Heart left ventricle (tissue), 16 donors: ENCODE data around the gene LHFPL2. TPM values are rescaled to one million over a fixed set of nuclear protein-coding genes. Genes with fewer than 3 reads are reported as not detected.

Experiments used
- ATAC-seq, 4 donors: fragments of 200-7000 bp; cut with Tn5 transposase; one replicate each; pipeline ENCODE4 v1.9.1; 2020 to 2022; ENCODE audit warnings: moderate library complexity in 4 of 4, mild to moderate bottlenecking in 3 of 4, moderate number of reproducible peaks in 1 of 4
- DNase-seq, 5 donors: peaks; one replicate each; pipeline ENCODE4 v3.0.0-alpha.2; 2020
- H3K27ac ChIP-seq, 12 donors: fragments of 200-600 bp; sonication (generic) in 4 of 12; one replicate each; pipeline versions ENCODE4 v1.5.0 to v1.8.0; 2016 to 2022; ENCODE audit warnings: mild to moderate bottlenecking in 2 of 12
- H3K27me3 ChIP-seq, 9 donors: fragments of 200-600 bp; sonication (generic) in 2 of 9; one replicate each; pipeline versions ENCODE4 v1.5.1 to v1.8.0; 2016 to 2022; ENCODE audit warnings: mild to moderate bottlenecking in 3 of 9
- H3K36me3 ChIP-seq, 9 donors: fragments of 200-600 bp; sonication (generic) in 2 of 9; one replicate each; pipeline versions ENCODE4 v1.5.0 to v1.8.0; 2018 to 2022; ENCODE audit warnings: mild to moderate bottlenecking in 2 of 9
- H3K4me1 ChIP-seq, 12 donors: fragments of 200-600 bp; sonication (generic) in 4 of 12; one replicate each; pipeline versions ENCODE4 v1.5.0 to v1.8.0; 2016 to 2022; ENCODE audit warnings: mild to moderate bottlenecking in 3 of 12
- H3K4me3 ChIP-seq, 12 donors: fragments of 200-600 bp; sonication (generic) in 4 of 12; one replicate each; pipeline versions ENCODE4 v1.5.0 to v1.8.0; 2017 to 2022; ENCODE audit warnings: mild to moderate bottlenecking in 9 of 12, moderate library complexity in 4 of 12
- H3K9me3 ChIP-seq, 12 donors: fragments of 200-600 bp; sonication (generic) in 4 of 12; one replicate each; pipeline versions ENCODE4 v1.5.0 to v1.8.0; 2016 to 2022; ENCODE audit warnings: mild to moderate bottlenecking in 1 of 12
- POLR2A ChIP-seq, 2 donors: fragments of 450-650 bp; IDR thresholded peaks; one replicate each; pipeline ENCODE4 v1.6.1; 2017; ENCODE audit warnings: antibody characterized with exemption in 2 of 2, mild to moderate bottlenecking in 2 of 2, moderate library complexity in 2 of 2
- WGBS, 4 donors: extraction: QIAGEN DNeasy Blood & Tissue Kit in 2 of 4; methylation state at CpG; one replicate each; pipeline versions ENCODE4 v1.1.5 to v1.1.7; 2013 to 2018; 5-methylcytosine and 5-hydroxymethylcytosine counted together
- intact Hi-C, 10 donors: fragments of 100-400 bp; cut with DNase I; formaldehyde crosslinking; loops; one replicate each; pipeline versions ENCODE4 v1.11.1 to v1.14.2; 2022
- polyA plus RNA-seq, 2 donors: library from polyadenylated mRNA; stranded (reverse); fragments of 200-250 nt; gene quantifications; one replicate each; pipeline ENCODE4 v1.2.3, GENCODE V29; 2013
- total RNA-seq, 9 donors: library from RNA; depleted of rRNA in 2 of 9; stranded (reverse); fragments of >200 nt in 2 of 9; fragmentation: NEBNext Ultra II Directional in 3 of 9; extraction: Animal tissue kit (Norgen Biotek cat#: 25700) in 3 of 9; gene quantifications; one replicate each; pipeline versions ENCODE4 v1.1.0 to v1.2.4, GENCODE V29; 2016 to 2023
- TF ChIP-seq, protein P1 (sequence below), 12 donors: fragments of 200-600 bp; sonication (generic) in 4 of 12; IDR thresholded peaks; one replicate each; pipeline versions ENCODE4 v1.5.0 to v1.8.0; 2018 to 2022; ENCODE audit warnings: antibody characterized with exemption in 12 of 12, mild to moderate bottlenecking in 5 of 12
- donor health status: ischemic (EF 13 %, LVEDD 7.1; RV severe dilation, severe dysfunction).
- donor health status: healthy with polysubstance abuse.
- donor health status: DM: no; HTN: yes; CAD: no.
- donor health status: DM: no; HTN: no; CAD: no.
- donor health status: ischemic (EF 25% LVEDD 6.9; RV normal size, moderate dysfunction).
- donor health status: ischemic (EF 25% LVEDD 5.7; RV mildly dilated, moderate dysfunction).
- donor health status: healthy.
- donor health status: DM: yes; HTN: yes; CAD: no.
- donor health status: ischemic (EF 35%, LVEDD 5.7; RV mildly dilated, moderate dysfunction).
- donor health status: nonischemic (EF 11% LVEDD 7.7; RV severe dilation, severe dysfunction).
- donor health status: DM: yes; HTN: yes; CAD: no.
- donor health status: PGD.
- donor health status: ischemic (EF 29% LVEDD 5.4; RV normal size, mild dysfunction).
- donor health status: nonischemic (EF 23%, LVEDD 6.1; RV moderate dilation, normal function).

LHFPL2 gene
- total and polyA plus RNA-seq, 11 donors = 1.8 to 35.6 (median 10.1) TPM

- WGBS, 4 donors = 76 to 91% (median 90%) methylated on average over 3 of the region's 3 CpGs
- H3K4me1 ChIP-seq = peaks cover 0 to 42% (median 23%) of the 10 kb centered on the region in 12 donors
- TF ChIP-seq, protein P1, sequence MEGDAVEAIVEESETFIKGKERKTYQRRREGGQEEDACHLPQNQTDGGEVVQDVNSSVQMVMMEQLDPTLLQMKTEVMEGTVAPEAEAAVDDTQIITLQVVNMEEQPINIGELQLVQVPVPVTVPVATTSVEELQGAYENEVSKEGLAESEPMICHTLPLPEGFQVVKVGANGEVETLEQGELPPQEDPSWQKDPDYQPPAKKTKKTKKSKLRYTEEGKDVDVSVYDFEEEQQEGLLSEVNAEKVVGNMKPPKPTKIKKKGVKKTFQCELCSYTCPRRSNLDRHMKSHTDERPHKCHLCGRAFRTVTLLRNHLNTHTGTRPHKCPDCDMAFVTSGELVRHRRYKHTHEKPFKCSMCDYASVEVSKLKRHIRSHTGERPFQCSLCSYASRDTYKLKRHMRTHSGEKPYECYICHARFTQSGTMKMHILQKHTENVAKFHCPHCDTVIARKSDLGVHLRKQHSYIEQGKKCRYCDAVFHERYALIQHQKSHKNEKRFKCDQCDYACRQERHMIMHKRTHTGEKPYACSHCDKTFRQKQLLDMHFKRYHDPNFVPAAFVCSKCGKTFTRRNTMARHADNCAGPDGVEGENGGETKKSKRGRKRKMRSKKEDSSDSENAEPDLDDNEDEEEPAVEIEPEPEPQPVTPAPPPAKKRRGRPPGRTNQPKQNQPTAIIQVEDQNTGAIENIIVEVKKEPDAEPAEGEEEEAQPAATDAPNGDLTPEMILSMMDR (IDR thresholded peaks at IDR 0.05) = peak in 7 of 12 donors; percentile 19 to 42 (median 28)
- no peak for TF ChIP-seq POLR2A (IDR thresholded peaks at IDR 0.05)
- intact Hi-C loops = loop anchor here in 1 of 10 donors (5.0 kb wide), 1 partner anchor 160 kb away; no protein-coding TSS in a partner anchor
- H3K27me3 ChIP-seq = no peaks in the 10 kb centered on the region
- ATAC-seq (no peak), DNase-seq (no peak)
- H3K9me3 ChIP-seq = no peaks in the 10 kb centered on the region
- peaks cover 0 to 31% (median 12%) of the 10 kb centered on the region in 9 donors for H3K36me3 ChIP-seq
- H3K4me3 ChIP-seq = no peak overlapping the region
- peak overlapping the region in 1 of 12 donors; percentile 48 for H3K27ac ChIP-seq
These were observed 21.4 kb downstream of the LHFPL2 start for GRCh38 chr5:78627175-78627574.

- intact Hi-C loops = loop anchor here in 1 of 10 donors (5.0 kb wide), 1 partner anchor 159 kb away; no protein-coding TSS in a partner anchor
- peak in 2 of 4 donors; percentile 18 to 20 for ATAC-seq
- no peak overlapping the region for H3K4me3 ChIP-seq
- peaks cover 0 to 21% (median 9%) of the 10 kb centered on the region in 9 donors for H3K36me3 ChIP-seq
- DNase-seq = no peak
- TF ChIP-seq POLR2A (IDR thresholded peaks at IDR 0.05) = no peak
- TF ChIP-seq, protein P1 (IDR thresholded peaks at IDR 0.05) = no peak
- peak overlapping the region in 1 of 12 donors; percentile 48 for H3K27ac ChIP-seq
- WGBS, 4 donors = 57 to 67% (median 66%) methylated on average over 10 of the region's 10 CpGs
- H3K9me3 ChIP-seq = no peaks in the 10 kb centered on the region
- peaks cover 0 to 42% (median 23%) of the 10 kb centered on the region in 12 donors for H3K4me1 ChIP-seq
- H3K27me3 ChIP-seq = no peaks in the 10 kb centered on the region
These were observed 22.5 kb downstream of the LHFPL2 start for GRCh38 chr5:78626009-78626571.

- H3K36me3 ChIP-seq = peaks cover 0 to 17% (median 5%) of the 10 kb centered on the region in 9 donors
- no peak for DNase-seq
- peaks cover 0 to 8% (median 5%) of the 10 kb centered on the region in 12 donors for H3K9me3 ChIP-seq
- H3K4me1 ChIP-seq = peaks cover 0 to 40% (median 23%) of the 10 kb centered on the region in 12 donors
- intact Hi-C loops = loop anchor here in 1 of 10 donors (5.0 kb wide), 1 partner anchor 158 kb away; no protein-coding TSS in a partner anchor
- no peak overlapping the region for H3K27ac ChIP-seq
- no peak overlapping the region for H3K4me3 ChIP-seq
- no peaks in the 10 kb centered on the region for H3K27me3 ChIP-seq
- no peak for ATAC-seq
- 86 to 98% (median 94%) methylated on average over 4 of the region's 4 CpGs for WGBS, 4 donors
- TF ChIP-seq POLR2A (IDR thresholded peaks at IDR 0.05) = no peak
- TF ChIP-seq, protein P1 (IDR thresholded peaks at IDR 0.05) = no peak
These were observed 23.6 kb downstream of the LHFPL2 start for GRCh38 chr5:78624992-78625391.

- Histone ChIP-seq H3K27ac (peak overlapping the region in 1 of 12 donors; percentile 46), H3K4me1 (peaks cover 0 to 31% (median 21%) of the 10 kb centered on the region in 12 donors), H3K9me3 (peaks cover 0 to 8% (median 5%) of the 10 kb centered on the region in 12 donors), H3K36me3 (peaks cover 0 to 13% (median 3%) of the 10 kb centered on the region in 9 donors), H3K4me3 (no peak overlapping the region), H3K27me3 (no peaks in the 10 kb centered on the region)
- peak in 3 of 4 donors; percentile 54 to 70 (median 60) for ATAC-seq
- DNase-seq = no peak
- TF ChIP-seq, protein P1 (IDR thresholded peaks at IDR 0.05) = no peak
- no peak for TF ChIP-seq POLR2A (IDR thresholded peaks at IDR 0.05)
- intact Hi-C loops = no loop called here
- WGBS, 4 donors = 22 to 33% (median 26%) methylated on average over 2 of the region's 2 CpGs
These were observed 24.5 kb downstream of the LHFPL2 start for GRCh38 chr5:78624011-78624541.
